Neuron (in vitro differentiated cells): Measurements from ENCODE around the gene EXOSC2.

Source experiments
- H2AFZ ChIP-seq: one replicate; pipeline ENCODE4 v1.6.1; 2013; ENCODE audit warnings: low read depth, mild to moderate bottlenecking, inconsistent platforms, low read length, moderate library complexity
- H3K27me3 ChIP-seq: one replicate; pipeline ENCODE4 v1.6.1; 2013; ENCODE audit warnings: low read length; ENCODE audit not compliant: insufficient read depth
- H3K36me3 ChIP-seq: one replicate; pipeline ENCODE4 v1.6.1; 2013; ENCODE audit warnings: low read length; ENCODE audit not compliant: insufficient read depth
- H3K4me1 ChIP-seq: one replicate; pipeline ENCODE4 v1.6.1; 2013; ENCODE audit warnings: low read length; ENCODE audit not compliant: insufficient read depth
- H3K4me3 ChIP-seq: 2 replicates; pipeline ENCODE4 v1.5.1; 2013; ENCODE audit warnings: mild to moderate bottlenecking, low read length, moderate library complexity
- H3K9me3 ChIP-seq: one replicate; pipeline ENCODE4 v1.6.1; 2013; ENCODE audit warnings: low read length

The EXOSC2 gene, protein sequence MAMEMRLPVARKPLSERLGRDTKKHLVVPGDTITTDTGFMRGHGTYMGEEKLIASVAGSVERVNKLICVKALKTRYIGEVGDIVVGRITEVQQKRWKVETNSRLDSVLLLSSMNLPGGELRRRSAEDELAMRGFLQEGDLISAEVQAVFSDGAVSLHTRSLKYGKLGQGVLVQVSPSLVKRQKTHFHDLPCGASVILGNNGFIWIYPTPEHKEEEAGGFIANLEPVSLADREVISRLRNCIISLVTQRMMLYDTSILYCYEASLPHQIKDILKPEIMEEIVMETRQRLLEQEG

GRCh38 chr9:130693426-130694191, at the start of gene EXOSC2:
Gene EXOSC2, plus strand, starts transcription at chr9:130693780. Its CDS starts 12 bp downstream, at chr9:130693792.
- Histone ChIP-seq H3K4me1 (peaks cover 21% of the 10 kb centered on the region), H3K36me3 (peaks cover 32% of the 10 kb centered on the region), H2AFZ (peak within 1 kb of the TSS; percentile 92)

GRCh38 chr9:130651221-130651620, 42.4 kb upstream of the EXOSC2 start:
- Histone ChIP-seq H3K9me3 (no peaks in the 10 kb centered on the region), H3K27me3 (peaks cover 12% of the 10 kb centered on the region), H3K4me1 (no peaks in the 10 kb centered on the region), H3K36me3 (no peaks in the 10 kb centered on the region), H3K4me3 (no peak overlapping the region), H2AFZ (no peak overlapping the region)

More at GRCh38 chr9:130693426-130694191, at the start of gene EXOSC2:
- Histone ChIP-seq H3K27me3 (no peaks in the 10 kb centered on the region), H3K9me3 (no peaks in the 10 kb centered on the region), H3K4me3 (peak within 1 kb of the TSS; percentile 61)

- Histone ChIP-seq H3K36me3 (no peaks in the 10 kb centered on the region), H3K4me1 (no peaks in the 10 kb centered on the region), H3K9me3 (no peaks in the 10 kb centered on the region), H3K4me3 (no peak overlapping the region), H2AFZ (no peak overlapping the region), H3K27me3 (peaks cover 17% of the 10 kb centered on the region)
These were observed 41.8 kb upstream of the EXOSC2 start for GRCh38 chr9:130651752-130652151.

DNA sequence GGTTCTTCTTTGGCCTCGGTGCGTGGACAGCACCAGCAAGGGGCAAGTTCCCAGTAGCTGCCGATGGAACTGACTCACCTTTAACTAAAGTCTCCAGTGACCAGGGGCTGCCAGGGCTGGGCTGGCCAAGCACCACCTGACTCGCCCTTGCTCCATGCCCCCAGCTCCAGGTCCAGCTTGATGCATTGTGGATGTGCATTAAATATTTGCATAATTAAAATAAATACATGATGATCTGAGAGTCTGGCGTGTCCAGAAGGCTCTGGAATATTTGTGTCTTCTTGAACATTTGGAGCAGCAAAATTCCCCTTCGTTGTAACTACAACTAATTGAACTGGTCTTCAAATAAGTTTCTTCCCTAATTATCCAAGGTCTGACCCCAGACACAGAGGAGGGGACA, 38.7 kb upstream of the EXOSC2 start:
- peaks cover 2% of the 10 kb centered on the region for H3K9me3 ChIP-seq

GRCh38 chr9:130658893-130659698, 34.5 kb upstream of the EXOSC2 start:
- peaks cover 2% of the 10 kb centered on the region for H3K9me3 ChIP-seq
- H3K4me3 ChIP-seq: no peak overlapping the region
- peaks cover 70% of the 10 kb centered on the region for H3K27me3 ChIP-seq
- H3K36me3 ChIP-seq: no peaks in the 10 kb centered on the region
- H3K4me1 ChIP-seq: peaks cover 31% of the 10 kb centered on the region
- no peak overlapping the region for H2AFZ ChIP-seq

More for the DNA sequence above, 38.7 kb upstream of the EXOSC2 start:
- H3K4me3 ChIP-seq: no peak overlapping the region
- H3K4me1 ChIP-seq: no peaks in the 10 kb centered on the region
- no peak overlapping the region for H2AFZ ChIP-seq
- no peaks in the 10 kb centered on the region for H3K36me3 ChIP-seq
- peaks cover 37% of the 10 kb centered on the region for H3K27me3 ChIP-seq

GRCh38 chr9:130659699-130660248, 33.8 kb upstream of the EXOSC2 start:
- H3K4me1 ChIP-seq: peaks cover 31% of the 10 kb centered on the region
- no peaks in the 10 kb centered on the region for H3K36me3 ChIP-seq
- peak overlapping the region; percentile 39 for H3K4me3 ChIP-seq
- no peak overlapping the region for H2AFZ ChIP-seq
- H3K27me3 ChIP-seq: peaks cover 74% of the 10 kb centered on the region
- peaks cover 2% of the 10 kb centered on the region for H3K9me3 ChIP-seq

GRCh38 chr9:130660326-130660682, 33.3 kb upstream of the EXOSC2 start:
- Histone ChIP-seq H2AFZ (peak overlapping the region; percentile 56), H3K4me1 (peaks cover 32% of the 10 kb centered on the region), H3K36me3 (no peaks in the 10 kb centered on the region), H3K27me3 (peaks cover 74% of the 10 kb centered on the region), H3K9me3 (peaks cover 2% of the 10 kb centered on the region), H3K4me3 (peak overlapping the region; percentile 39)

DNA sequence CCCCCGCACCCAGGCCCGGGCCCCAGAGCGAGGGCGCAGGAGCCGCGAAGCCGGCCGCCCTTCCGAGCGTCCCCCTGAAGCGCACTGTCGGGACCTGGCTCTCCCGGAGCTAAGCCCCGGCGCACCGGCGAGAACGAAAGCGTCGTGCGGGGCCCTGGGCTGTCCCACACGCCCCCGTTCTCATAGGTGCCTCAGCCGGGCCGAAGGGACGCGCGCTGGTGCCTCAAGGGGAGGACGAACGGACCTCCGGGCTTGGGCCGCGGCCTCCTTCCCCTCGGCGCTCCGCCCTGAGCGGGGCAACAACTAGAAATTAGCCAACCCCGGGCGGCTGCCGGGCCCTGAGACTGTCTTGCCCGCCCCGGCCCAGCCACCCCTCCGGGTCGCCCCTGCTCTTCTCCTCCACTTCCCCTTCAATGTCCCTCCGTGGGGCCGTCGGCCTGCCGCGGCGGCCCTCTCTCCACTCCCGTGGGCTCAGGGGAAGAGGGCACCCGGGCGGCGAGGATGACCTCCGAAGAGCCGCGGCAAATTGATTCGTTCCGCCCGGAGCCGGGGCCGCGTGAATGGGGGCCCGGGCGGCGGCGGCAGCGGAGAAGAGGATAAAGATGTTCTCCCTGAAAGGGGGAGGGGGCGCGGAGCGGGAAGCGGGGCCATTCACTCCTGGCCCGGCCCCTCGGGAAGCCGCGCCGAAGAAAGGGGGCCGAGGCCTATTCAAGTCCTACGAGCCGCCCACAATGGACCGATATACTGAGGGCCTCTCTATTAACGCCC, 32.7 kb upstream of the EXOSC2 start:
- H3K36me3 ChIP-seq: no peaks in the 10 kb centered on the region
- H3K4me1 ChIP-seq: peaks cover 34% of the 10 kb centered on the region
- peak overlapping the region; percentile 39 for H3K4me3 ChIP-seq
- peaks cover 76% of the 10 kb centered on the region for H3K27me3 ChIP-seq
- peak overlapping the region; percentile 56 for H2AFZ ChIP-seq
- H3K9me3 ChIP-seq: peaks cover 2% of the 10 kb centered on the region

DNA sequence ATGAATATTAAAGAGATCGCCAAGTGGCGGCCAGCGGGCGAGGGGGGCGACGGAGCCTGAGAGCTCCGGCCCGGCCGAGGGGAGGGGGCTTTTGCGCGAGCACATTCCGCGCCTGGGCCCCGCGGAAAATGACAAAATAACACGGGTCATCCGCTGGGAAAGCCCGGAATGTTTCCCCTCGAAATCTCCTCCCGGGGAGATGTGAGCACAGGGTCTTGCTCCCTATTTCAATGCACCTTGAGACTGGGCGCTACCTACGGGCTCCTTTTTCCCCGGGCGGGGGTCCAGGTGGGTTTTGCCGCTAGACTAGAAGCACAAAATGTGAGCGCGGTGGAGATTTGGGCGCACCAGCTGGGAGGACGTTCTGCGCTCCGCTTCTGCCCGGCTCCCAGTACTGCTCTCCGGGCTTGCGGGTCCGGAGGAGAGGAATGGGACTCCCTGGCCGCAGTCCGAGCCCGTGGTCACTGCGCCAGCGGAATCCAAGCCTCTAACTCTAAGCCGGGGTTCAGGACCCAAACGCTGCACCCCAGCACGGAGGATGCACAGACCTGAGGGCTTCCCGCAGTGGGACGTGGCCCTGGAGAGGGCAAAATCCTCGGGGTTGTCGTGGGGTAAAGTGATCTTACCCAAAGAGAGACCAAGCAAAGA, 32.0 kb upstream of the EXOSC2 start:
- Histone ChIP-seq H3K4me3 (peak overlapping the region; percentile 37), H3K9me3 (peaks cover 2% of the 10 kb centered on the region), H3K4me1 (peaks cover 41% of the 10 kb centered on the region)

DNA sequence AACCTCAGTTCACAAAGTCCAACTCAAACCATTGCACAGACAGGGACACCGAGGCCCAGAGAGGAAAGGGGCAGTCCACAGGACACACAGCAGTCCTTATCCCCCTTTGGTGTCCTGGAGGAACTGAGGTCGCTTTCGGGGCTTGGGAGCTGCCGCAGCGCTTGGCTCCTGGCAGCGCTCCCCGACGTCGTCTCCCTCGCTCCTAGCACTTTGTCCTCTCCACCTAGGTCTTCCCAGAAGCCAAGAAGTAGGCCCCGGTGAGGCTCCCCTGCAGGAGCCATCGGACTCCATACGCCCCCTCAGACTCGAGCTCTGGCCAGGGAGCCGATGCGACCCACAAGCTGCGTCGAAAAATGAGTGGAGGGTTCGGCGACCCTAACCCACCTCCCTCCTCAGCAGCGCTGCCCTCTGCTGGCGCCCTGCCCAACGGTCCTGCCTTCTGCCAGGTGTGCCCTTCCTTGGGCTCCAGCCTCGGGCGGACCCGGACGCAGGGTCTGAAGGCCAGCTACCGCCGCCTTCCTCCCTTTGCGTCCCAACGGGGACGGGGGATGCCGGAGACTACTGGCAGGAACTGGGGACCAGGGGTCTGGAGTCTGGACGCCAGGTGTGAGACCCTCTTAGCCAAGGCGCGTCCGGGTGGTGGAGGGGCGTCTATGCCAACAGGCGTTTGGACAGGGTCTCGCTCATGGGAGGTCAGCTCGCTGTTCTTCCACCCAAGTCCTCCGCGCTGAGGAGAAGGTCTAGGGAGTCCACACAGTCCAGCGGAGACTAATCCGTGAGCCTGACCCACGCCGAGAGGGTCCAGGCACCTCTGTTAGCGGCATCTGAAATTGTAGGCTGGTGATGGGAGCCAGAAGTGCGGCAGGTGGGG, 31.2 kb upstream of the EXOSC2 start:
- Histone ChIP-seq H2AFZ (no peak overlapping the region), H3K27me3 (peaks cover 78% of the 10 kb centered on the region), H3K4me3 (peak overlapping the region; percentile 56), H3K4me1 (peaks cover 42% of the 10 kb centered on the region), H3K36me3 (no peaks in the 10 kb centered on the region), H3K9me3 (peaks cover 2% of the 10 kb centered on the region)

More for the DNA sequence above, 32.0 kb upstream of the EXOSC2 start:
- Histone ChIP-seq H3K36me3 (no peaks in the 10 kb centered on the region), H2AFZ (peak overlapping the region; percentile 56), H3K27me3 (peaks cover 76% of the 10 kb centered on the region)

DNA sequence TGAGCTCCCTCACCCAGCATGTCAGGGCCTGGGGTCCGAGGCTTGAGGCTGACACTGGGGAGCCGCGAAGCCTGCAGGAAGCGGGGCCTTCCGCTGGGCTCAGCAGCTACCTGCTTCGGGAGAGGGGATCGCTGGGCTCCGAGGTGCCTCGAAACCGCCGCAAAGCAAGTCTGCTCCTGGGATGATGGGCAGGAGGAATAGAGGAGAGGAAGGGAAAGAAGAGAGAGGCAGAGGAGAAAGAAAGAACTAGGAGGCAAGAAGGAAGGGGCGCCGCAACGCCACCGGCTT, 30.7 kb upstream of the EXOSC2 start:
- no peak overlapping the region for H2AFZ ChIP-seq

More for the DNA sequence above, 30.7 kb upstream of the EXOSC2 start:
- Histone ChIP-seq H3K27me3 (peaks cover 83% of the 10 kb centered on the region), H3K9me3 (peaks cover 3% of the 10 kb centered on the region), H3K36me3 (no peaks in the 10 kb centered on the region), H3K4me1 (peaks cover 42% of the 10 kb centered on the region), H3K4me3 (peak overlapping the region; percentile 56)
